Activated naive CD8-positive, alpha-beta T cell (primary cell): ENCODE results near the gene AHDC1.

Experiments
- H3K27ac Mint-ChIP-seq: one replicate; pipeline ENCODE4 v1.8.0; 2021; ENCODE audit warnings: mixed read lengths
- H3K27me3 Mint-ChIP-seq: one replicate; pipeline ENCODE4 v1.8.0; 2021; ENCODE audit warnings: mixed read lengths
- H3K36me3 Mint-ChIP-seq: one replicate; pipeline ENCODE4 v1.8.0; 2021; ENCODE audit warnings: mixed read lengths
- H3K4me1 Mint-ChIP-seq: one replicate; pipeline ENCODE4 v1.8.0; 2021; ENCODE audit warnings: low read depth, mixed read lengths
- H3K4me3 Mint-ChIP-seq: one replicate; pipeline ENCODE4 v1.8.0; 2021; ENCODE audit warnings: mild to moderate bottlenecking, mixed read lengths
- H3K9me3 Mint-ChIP-seq: one replicate; pipeline ENCODE4 v1.8.0; 2021; ENCODE audit warnings: low read depth, mixed read lengths

The AHDC1 gene

GRCh38 chr1:27571439-27572018 lies 32.4 kb downstream of the AHDC1 start:
- peaks cover 30% of the 10 kb centered on the region for H3K4me1 Mint-ChIP-seq
- no peaks in the 10 kb centered on the region for H3K27me3 Mint-ChIP-seq
- H3K4me3 Mint-ChIP-seq = no peak overlapping the region
- no peak overlapping the region for H3K27ac Mint-ChIP-seq
- no peaks in the 10 kb centered on the region for H3K36me3 Mint-ChIP-seq
- H3K9me3 Mint-ChIP-seq = no peaks in the 10 kb centered on the region

GRCh38 chr1:27570784-27571183 lies 33.2 kb downstream of the AHDC1 start:
- Mint-ChIP-seq H3K9me3 (no peaks in the 10 kb centered on the region), H3K4me1 (peaks cover 30% of the 10 kb centered on the region), H3K4me3 (no peak overlapping the region), H3K36me3 (no peaks in the 10 kb centered on the region), H3K27ac (no peak overlapping the region), H3K27me3 (no peaks in the 10 kb centered on the region)

- peaks cover 30% of the 10 kb centered on the region for H3K4me1 Mint-ChIP-seq
- H3K4me3 Mint-ChIP-seq = no peak overlapping the region
- no peak overlapping the region for H3K27ac Mint-ChIP-seq
Measured at GRCh38 chr1:27570356-27570755, 33.6 kb downstream of the AHDC1 start.

GRCh38 chr1:27569506-27570291 lies 34.2 kb downstream of the AHDC1 start:
- no peaks in the 10 kb centered on the region for H3K36me3 Mint-ChIP-seq
- H3K27ac Mint-ChIP-seq = no peak overlapping the region
- H3K27me3 Mint-ChIP-seq = no peaks in the 10 kb centered on the region
- H3K9me3 Mint-ChIP-seq = no peaks in the 10 kb centered on the region
- peak overlapping the region; percentile 80 for H3K4me3 Mint-ChIP-seq
- peaks cover 30% of the 10 kb centered on the region for H3K4me1 Mint-ChIP-seq

More at GRCh38 chr1:27570356-27570755, 33.6 kb downstream of the AHDC1 start:
- Mint-ChIP-seq H3K27me3 (no peaks in the 10 kb centered on the region), H3K9me3 (no peaks in the 10 kb centered on the region), H3K36me3 (no peaks in the 10 kb centered on the region)

- no peaks in the 10 kb centered on the region for H3K27me3 Mint-ChIP-seq
- peak overlapping the region; percentile 80 for H3K4me3 Mint-ChIP-seq
- H3K9me3 Mint-ChIP-seq = no peaks in the 10 kb centered on the region
- H3K27ac Mint-ChIP-seq = peak overlapping the region; percentile 55
- H3K36me3 Mint-ChIP-seq = no peaks in the 10 kb centered on the region
- peaks cover 27% of the 10 kb centered on the region for H3K4me1 Mint-ChIP-seq
Measured at GRCh38 chr1:27569088-27569460, 34.9 kb downstream of the AHDC1 start.

GRCh38 chr1:27568300-27569087 lies 35.5 kb downstream of the AHDC1 start:
- H3K27me3 Mint-ChIP-seq = no peaks in the 10 kb centered on the region
- H3K4me1 Mint-ChIP-seq = peaks cover 22% of the 10 kb centered on the region
- no peak overlapping the region for H3K27ac Mint-ChIP-seq
- no peaks in the 10 kb centered on the region for H3K9me3 Mint-ChIP-seq
- H3K36me3 Mint-ChIP-seq = no peaks in the 10 kb centered on the region
- H3K4me3 Mint-ChIP-seq = peak overlapping the region; percentile 80

GRCh38 chr1:27567971-27568299 lies 36.0 kb downstream of the AHDC1 start:
- Mint-ChIP-seq H3K4me3 (peak overlapping the region; percentile 79), H3K27me3 (no peaks in the 10 kb centered on the region), H3K36me3 (no peaks in the 10 kb centered on the region), H3K27ac (no peak overlapping the region), H3K4me1 (peaks cover 22% of the 10 kb centered on the region), H3K9me3 (no peaks in the 10 kb centered on the region)

- peaks cover 22% of the 10 kb centered on the region for H3K4me1 Mint-ChIP-seq
- no peaks in the 10 kb centered on the region for H3K36me3 Mint-ChIP-seq
- H3K4me3 Mint-ChIP-seq = no peak overlapping the region
- H3K27me3 Mint-ChIP-seq = no peaks in the 10 kb centered on the region
- H3K27ac Mint-ChIP-seq = no peak overlapping the region
- H3K9me3 Mint-ChIP-seq = no peaks in the 10 kb centered on the region
Measured at GRCh38 chr1:27567146-27567526, 36.8 kb downstream of the AHDC1 start.

GRCh38 chr1:27566462-27567145 lies 37.3 kb downstream of the AHDC1 start:
- Mint-ChIP-seq H3K36me3 (no peaks in the 10 kb centered on the region), H3K4me3 (peak overlapping the region; percentile 12), H3K9me3 (no peaks in the 10 kb centered on the region), H3K27ac (no peak overlapping the region), H3K27me3 (no peaks in the 10 kb centered on the region), H3K4me1 (peaks cover 24% of the 10 kb centered on the region)

- H3K4me1 Mint-ChIP-seq = peaks cover 27% of the 10 kb centered on the region
Measured at GRCh38 chr1:27564710-27565649, 39.0 kb downstream of the AHDC1 start.

GRCh38 chr1:27563591-27564471 lies 40.1 kb downstream of the AHDC1 start:
- H3K4me3 Mint-ChIP-seq = no peak overlapping the region
- no peaks in the 10 kb centered on the region for H3K9me3 Mint-ChIP-seq
- H3K36me3 Mint-ChIP-seq = no peaks in the 10 kb centered on the region

More at GRCh38 chr1:27564710-27565649, 39.0 kb downstream of the AHDC1 start:
- Mint-ChIP-seq H3K4me3 (no peak overlapping the region), H3K36me3 (no peaks in the 10 kb centered on the region), H3K27ac (no peak overlapping the region), H3K27me3 (no peaks in the 10 kb centered on the region), H3K9me3 (no peaks in the 10 kb centered on the region)

GRCh38 chr1:27563341-27563590 lies 40.7 kb downstream of the AHDC1 start:
- H3K4me3 Mint-ChIP-seq = no peak overlapping the region
- H3K9me3 Mint-ChIP-seq = no peaks in the 10 kb centered on the region
- no peak overlapping the region for H3K27ac Mint-ChIP-seq
- no peaks in the 10 kb centered on the region for H3K27me3 Mint-ChIP-seq
- peaks cover 23% of the 10 kb centered on the region for H3K4me1 Mint-ChIP-seq
- no peaks in the 10 kb centered on the region for H3K36me3 Mint-ChIP-seq

More at GRCh38 chr1:27563591-27564471, 40.1 kb downstream of the AHDC1 start:
- H3K27ac Mint-ChIP-seq = no peak overlapping the region
- H3K4me1 Mint-ChIP-seq = peaks cover 23% of the 10 kb centered on the region
- H3K27me3 Mint-ChIP-seq = no peaks in the 10 kb centered on the region

GRCh38 chr1:27562534-27563340 lies 41.2 kb downstream of the AHDC1 start:
- no peaks in the 10 kb centered on the region for H3K27me3 Mint-ChIP-seq
- H3K9me3 Mint-ChIP-seq = no peaks in the 10 kb centered on the region
- no peaks in the 10 kb centered on the region for H3K36me3 Mint-ChIP-seq
- H3K4me3 Mint-ChIP-seq = no peak overlapping the region
- H3K4me1 Mint-ChIP-seq = peaks cover 18% of the 10 kb centered on the region
- no peak overlapping the region for H3K27ac Mint-ChIP-seq
